ENCODE measurements around the gene COL16A1.

The COL16A1 gene

DNA sequence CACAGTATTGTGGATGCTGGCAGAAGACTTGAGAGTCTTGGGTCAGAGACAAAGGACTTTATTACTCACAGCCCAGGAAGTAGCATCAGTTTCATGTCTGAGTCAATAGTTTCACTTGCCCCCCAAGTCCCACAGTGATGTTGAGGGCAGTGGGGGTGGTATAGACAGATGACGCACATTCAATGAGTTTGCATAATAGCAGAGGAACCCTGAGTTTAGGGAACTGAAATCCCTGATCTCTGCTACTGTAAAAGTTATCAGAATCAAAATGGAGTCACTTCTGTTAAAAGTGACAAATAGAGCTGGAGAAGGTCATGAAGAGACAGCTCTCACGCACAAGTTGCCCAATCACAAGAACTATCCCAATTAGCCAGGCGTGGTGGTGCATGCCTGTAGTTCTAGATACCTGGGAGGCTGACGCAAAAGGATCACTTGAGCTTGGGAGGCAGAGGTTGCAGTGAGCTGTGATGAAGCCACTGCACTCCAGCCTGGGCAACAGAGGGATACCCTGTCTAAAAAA is 97.8 kb downstream of the COL16A1 start:
- DNase-seq (ENCODE audit: low read depth in 1 of 2, low spot score in 1 of 2), result peak in 1 of 2 donors; percentile 22

Data from activated CD4-positive, alpha-beta T cell treated with anti-CD3 and anti-CD28 coated beads, Interleukin-2, amount 50 U/mL, for 24 hours (primary cell).